Activated CD4-positive, alpha-beta T cell treated with anti-CD3 and anti-CD28 coated beads, Interleukin-2, amount 10 ng/mL, durations not matched to agents 7 days and 5 days (primary cell): Measurements from ENCODE around the gene TRIM33. TPM values are rescaled to one million over a fixed set of nuclear protein-coding genes. Genes with fewer than 3 reads are reported as not detected.
A peak's percentile ranks its signal among the peaks of the same experiment; 100 is the strongest.
"Not testable (repeated sequence)": the region's sequence is repeated elsewhere in the genome, so short reads cannot be mapped to it uniquely, and the experiment has no call there.

Source experiments
- CTCF ChIA-PET: fragments of 350-600 bp; sonication (Branson Sonifier 250); formaldehyde crosslinking; loops from one replicate; lab custom pipeline; 2021; ENCODE audit warnings: antibody characterized with exemption; lab: Charles Lee
- POLR2A ChIA-PET: fragments of 350-600 bp; sonication (Branson Sonifier 250); formaldehyde crosslinking; loops from one replicate; lab custom pipeline; 2021; ENCODE audit warnings: antibody characterized with exemption; lab: Charles Lee
- DNase-seq: peaks from one replicate; pipeline ENCODE4 v3.0.0-alpha.2; 2020
- H3K27ac Mint-ChIP-seq: one replicate; pipeline ENCODE4 v1.8.0; 2021; ENCODE audit warnings: mild to moderate bottlenecking, moderate library complexity, mixed read lengths
- H3K27me3 Mint-ChIP-seq: one replicate; pipeline ENCODE4 v1.8.0; 2021; ENCODE audit warnings: mixed read lengths
- H3K36me3 Mint-ChIP-seq: one replicate; pipeline ENCODE4 v1.8.0; 2021; ENCODE audit warnings: low read depth, mixed read lengths
- H3K4me1 Mint-ChIP-seq: one replicate; pipeline ENCODE4 v1.8.0; 2021; ENCODE audit warnings: mixed read lengths
- H3K4me3 Mint-ChIP-seq: one replicate; pipeline ENCODE4 v1.8.0; 2021; ENCODE audit warnings: mild to moderate bottlenecking, moderate library complexity, mixed read lengths
- H3K9me3 Mint-ChIP-seq: one replicate; pipeline ENCODE4 v1.8.0; 2021; ENCODE audit warnings: mixed read lengths
- total RNA-seq, 2 experiments: library from RNA; stranded (reverse); gene quantifications; one replicate each; pipeline ENCODE4 v1.2.3, GENCODE V29; 2021

TRIM33 gene
- total RNA-seq, 2 experiments from 2014 or later: 42.7 to 48.1 TPM

GRCh38 chr1:114431026-114431425, 80.0 kb downstream of the TRIM33 start:
- ChIA-PET POLR2A (no interaction called here), CTCF (interaction anchor here (1.7 kb wide), 1 partner anchor 84 kb away, joined by 4 read pairs; no protein-coding TSS in a partner anchor)
- peaks cover 17% of the 10 kb centered on the region for H3K36me3 Mint-ChIP-seq
- no peak overlapping the region for H3K27ac Mint-ChIP-seq
- no peaks in the 10 kb centered on the region for H3K9me3 Mint-ChIP-seq
- peaks cover 12% of the 10 kb centered on the region for H3K4me1 Mint-ChIP-seq
- H3K27me3 Mint-ChIP-seq: no peaks in the 10 kb centered on the region
- no peak for DNase-seq
- no peak overlapping the region for H3K4me3 Mint-ChIP-seq

DNA sequence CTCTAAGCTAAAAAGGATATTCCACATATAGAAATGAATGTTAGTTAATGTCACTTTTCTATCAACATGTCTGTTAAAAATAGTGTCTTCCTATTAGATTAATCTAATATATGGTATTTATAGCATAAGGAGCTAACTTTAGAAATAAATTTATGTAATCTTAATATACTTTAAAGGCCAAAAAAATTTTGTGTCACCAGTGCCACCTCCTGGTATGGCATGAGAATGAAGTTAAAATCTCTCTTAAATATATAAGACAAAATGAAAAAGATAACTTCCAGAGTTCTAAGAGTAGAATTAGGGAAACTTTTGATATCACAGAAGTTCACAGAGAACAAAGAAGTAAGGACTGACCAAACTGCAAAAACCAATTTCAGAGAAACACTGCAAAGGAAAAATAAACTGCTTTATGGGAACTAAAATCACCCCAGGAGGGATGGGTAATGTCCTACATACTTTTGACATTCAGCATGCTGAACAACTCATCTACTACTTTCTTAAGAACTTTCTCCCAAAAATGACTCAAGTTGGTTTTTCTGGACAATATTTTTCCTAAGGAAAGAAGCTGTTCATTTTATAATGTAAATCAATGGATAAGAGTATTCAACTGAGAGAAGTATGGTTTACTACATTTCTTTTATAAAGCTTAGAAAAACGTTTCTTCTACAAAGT, 82.8 kb downstream of the TRIM33 start:
- Mint-ChIP-seq H3K27me3 (no peaks in the 10 kb centered on the region), H3K4me3 (no peak overlapping the region), H3K9me3 (no peaks in the 10 kb centered on the region), H3K36me3 (peaks cover 32% of the 10 kb centered on the region), H3K27ac (no peak overlapping the region), H3K4me1 (peaks cover 7% of the 10 kb centered on the region)
- POLR2A ChIA-PET: no interaction called here
- peak; percentile 30 for DNase-seq
- CTCF ChIA-PET: interaction anchor here (1.3 to 1.6 kb wide), 2 partner anchors 18 to 145 kb away, joined by 4 read pairs; no protein-coding TSS in a partner anchor

- H3K36me3 Mint-ChIP-seq: peaks cover 32% of the 10 kb centered on the region
- no peak overlapping the region for H3K27ac Mint-ChIP-seq
- ChIA-PET CTCF (interaction anchor here (1.3 to 1.6 kb wide), 2 partner anchors 19 to 146 kb away, joined by 4 read pairs; no protein-coding TSS in a partner anchor), POLR2A (no interaction called here)
- peaks cover 7% of the 10 kb centered on the region for H3K4me1 Mint-ChIP-seq
- no peaks in the 10 kb centered on the region for H3K9me3 Mint-ChIP-seq
- no peaks in the 10 kb centered on the region for H3K27me3 Mint-ChIP-seq
- H3K4me3 Mint-ChIP-seq: no peak overlapping the region
- DNase-seq: no peak
Measured at GRCh38 chr1:114427612-114428011, 83.4 kb downstream of the TRIM33 start.

GRCh38 chr1:114423455-114423854, 87.5 kb downstream of the TRIM33 start:
- Mint-ChIP-seq H3K27ac (no peak overlapping the region), H3K9me3 (no peaks in the 10 kb centered on the region), H3K27me3 (no peaks in the 10 kb centered on the region), H3K4me3 (no peak overlapping the region), H3K36me3 (peaks cover 56% of the 10 kb centered on the region), H3K4me1 (no peaks in the 10 kb centered on the region)
- ChIA-PET POLR2A (no interaction called here), CTCF (interaction anchor here (0.7 kb wide), 1 partner anchor 20 kb away, joined by 3 read pairs; no protein-coding TSS in a partner anchor)
- DNase-seq: no peak

DNA sequence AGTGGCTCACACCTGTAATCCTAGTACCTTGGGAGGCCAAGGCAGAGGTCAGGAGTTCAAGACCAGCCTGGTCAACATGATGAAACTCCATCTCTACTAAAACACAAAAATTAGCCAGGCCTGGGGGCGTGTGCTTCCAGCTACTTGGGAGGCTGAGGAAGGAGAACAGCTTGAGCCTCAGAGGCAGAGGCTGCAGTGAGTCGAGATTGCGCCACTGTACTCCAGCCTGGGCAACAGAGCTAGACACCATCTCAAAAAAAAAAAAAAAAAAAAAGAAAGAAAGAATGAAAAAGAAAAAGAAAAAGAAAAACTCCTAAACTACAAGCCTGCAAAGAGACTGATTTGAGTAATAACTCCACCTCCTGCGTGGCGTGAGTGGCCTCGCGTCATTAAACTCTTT, 92.1 kb downstream of the TRIM33 start:
- POLR2A ChIA-PET, DNase-seq, CTCF ChIA-PET, H3K4me3 Mint-ChIP-seq, H3K27me3 Mint-ChIP-seq, H3K27ac Mint-ChIP-seq, H3K9me3 Mint-ChIP-seq, H3K4me1 Mint-ChIP-seq: not testable (repeated sequence)
- H3K36me3 Mint-ChIP-seq: peaks cover 53% of the 10 kb centered on the region

DNA sequence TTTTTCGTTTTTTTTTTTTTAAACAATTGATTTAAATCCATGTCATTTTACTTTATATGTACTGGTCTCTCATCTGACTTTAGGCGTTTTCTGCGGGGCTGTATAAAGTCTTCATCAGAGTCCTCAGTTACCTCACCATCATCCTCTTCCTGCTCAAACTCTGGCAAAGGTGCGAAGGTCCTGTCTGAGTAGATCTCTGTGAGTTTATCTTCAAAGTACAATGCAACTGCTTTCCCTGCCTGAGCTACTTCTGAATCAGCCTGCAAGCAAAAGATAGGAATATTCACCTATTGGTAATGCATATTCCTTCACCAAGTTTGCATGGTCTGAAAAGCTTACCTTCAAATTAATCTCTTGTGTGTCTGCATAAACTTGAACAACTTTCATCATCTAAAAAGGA, 113.4 kb downstream of the TRIM33 start:
- Mint-ChIP-seq H3K9me3 (no peaks in the 10 kb centered on the region), H3K27ac (no peak overlapping the region), H3K4me3 (no peak overlapping the region), H3K27me3 (no peaks in the 10 kb centered on the region), H3K36me3 (peaks cover 54% of the 10 kb centered on the region), H3K4me1 (no peaks in the 10 kb centered on the region)
- CTCF ChIA-PET: no interaction called here
- no peak for DNase-seq
- POLR2A ChIA-PET: no interaction called here

DNA sequence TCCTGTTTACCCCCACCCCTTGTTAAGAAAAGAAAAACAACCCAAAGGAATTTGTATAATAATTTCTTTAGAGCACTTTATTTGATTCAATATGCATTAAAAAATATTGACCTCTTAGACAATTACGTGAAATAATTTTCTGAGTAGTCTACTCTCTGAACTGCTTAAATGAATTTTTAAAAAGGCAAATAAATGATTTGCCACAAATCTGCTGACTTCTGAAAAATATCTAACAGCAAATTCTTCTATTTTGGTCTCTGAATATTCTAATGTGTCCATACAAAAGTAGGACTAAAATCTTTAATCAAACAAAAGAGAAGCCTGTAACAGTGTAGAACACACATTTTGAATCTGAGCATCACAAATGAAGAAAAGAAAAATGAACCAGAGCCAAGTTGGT, 115.1 kb downstream of the TRIM33 start:
- no peaks in the 10 kb centered on the region for H3K27me3 Mint-ChIP-seq
- CTCF ChIA-PET: no interaction called here
- H3K4me3 Mint-ChIP-seq: no peak overlapping the region
- H3K9me3 Mint-ChIP-seq: no peaks in the 10 kb centered on the region
- H3K4me1 Mint-ChIP-seq: no peaks in the 10 kb centered on the region
- no peak for DNase-seq
- H3K36me3 Mint-ChIP-seq: peaks cover 59% of the 10 kb centered on the region
- H3K27ac Mint-ChIP-seq: no peak overlapping the region
- POLR2A ChIA-PET: no interaction called here

GRCh38 chr1:114390960-114391359, 120.0 kb downstream of the TRIM33 start:
- CTCF ChIA-PET: interaction anchor here (1.3 kb wide), 1 partner anchor 10 kb away, joined by 3 read pairs; no protein-coding TSS in a partner anchor
- POLR2A ChIA-PET: no interaction called here

DNA sequence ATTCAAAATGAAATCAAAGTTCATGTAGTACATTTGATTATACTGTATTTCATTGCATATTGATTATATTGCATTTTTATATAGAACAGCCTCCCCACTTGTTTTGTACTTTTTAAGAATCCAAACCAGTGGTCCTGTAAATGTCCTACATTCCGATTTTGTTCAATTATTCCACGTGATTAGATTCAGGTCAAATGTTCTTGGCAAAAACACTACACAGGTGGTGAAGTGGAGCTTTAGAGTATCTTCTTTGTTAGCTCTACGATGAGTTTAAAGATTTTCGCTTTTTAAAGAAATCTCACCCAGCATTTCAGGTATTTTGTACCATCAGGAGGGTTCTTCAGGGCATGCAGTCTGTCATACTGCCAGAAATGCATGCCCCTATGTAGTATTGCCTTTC, 120.6 kb downstream of the TRIM33 start:
- H3K27me3 Mint-ChIP-seq: peaks cover 3% of the 10 kb centered on the region
- no peak overlapping the region for H3K27ac Mint-ChIP-seq

More at GRCh38 chr1:114390960-114391359, 120.0 kb downstream of the TRIM33 start:
- peaks cover 11% of the 10 kb centered on the region for H3K9me3 Mint-ChIP-seq
- no peak overlapping the region for H3K27ac Mint-ChIP-seq
- H3K4me1 Mint-ChIP-seq: no peaks in the 10 kb centered on the region
- peaks cover 42% of the 10 kb centered on the region for H3K36me3 Mint-ChIP-seq
- no peak for DNase-seq
- peaks cover 3% of the 10 kb centered on the region for H3K27me3 Mint-ChIP-seq
- no peak overlapping the region for H3K4me3 Mint-ChIP-seq

GRCh38 chr1:114388432-114389003, 122.5 kb downstream of the TRIM33 start:
- POLR2A ChIA-PET: interaction anchor here (0.6 kb wide), 1 partner anchor 18 kb away, joined by 3 read pairs; no protein-coding TSS in a partner anchor
- CTCF ChIA-PET: no interaction called here
- Mint-ChIP-seq H3K4me1 (no peaks in the 10 kb centered on the region), H3K27ac (no peak overlapping the region), H3K27me3 (peaks cover 3% of the 10 kb centered on the region), H3K36me3 (peaks cover 34% of the 10 kb centered on the region), H3K9me3 (peaks cover 22% of the 10 kb centered on the region), H3K4me3 (no peak overlapping the region)
- DNase-seq: no peak

More for the DNA sequence above, 120.6 kb downstream of the TRIM33 start:
- ChIA-PET CTCF (interaction anchor here (0.9 to 1.3 kb wide), 2 partner anchors 11 to 20 kb away, joined by 3 read pairs; no protein-coding TSS in a partner anchor), POLR2A (no interaction called here)
- Mint-ChIP-seq H3K4me1 (no peaks in the 10 kb centered on the region), H3K36me3 (peaks cover 41% of the 10 kb centered on the region), H3K4me3 (no peak overlapping the region), H3K9me3 (peaks cover 14% of the 10 kb centered on the region)
- no peak for DNase-seq

DNA sequence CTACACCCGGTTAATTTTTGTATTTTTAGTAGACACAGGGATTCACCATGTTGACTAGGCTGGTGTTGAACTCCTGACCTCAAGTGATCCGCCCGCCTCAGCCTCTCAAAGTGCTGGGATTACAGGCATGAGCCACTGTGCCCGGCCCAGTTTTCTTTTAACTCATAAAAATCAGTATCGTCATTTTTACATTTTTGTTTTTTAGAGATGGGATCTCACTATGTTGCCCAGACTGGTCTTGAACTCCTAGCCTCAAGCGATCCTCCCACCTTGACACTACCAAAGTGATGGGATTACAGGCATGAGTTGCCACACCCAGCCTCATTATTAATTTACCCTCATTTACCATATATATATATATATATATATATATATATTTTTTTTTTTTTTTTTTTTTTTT, 123.4 kb downstream of the TRIM33 start:
- POLR2A ChIA-PET, H3K4me3 Mint-ChIP-seq, CTCF ChIA-PET, H3K27ac Mint-ChIP-seq, H3K4me1 Mint-ChIP-seq, H3K27me3 Mint-ChIP-seq, DNase-seq: not testable (repeated sequence)
- Mint-ChIP-seq H3K36me3 (peaks cover 34% of the 10 kb centered on the region), H3K9me3 (peaks cover 22% of the 10 kb centered on the region)

GRCh38 chr1:114387010-114387360, 124.0 kb downstream of the TRIM33 start:
- H3K27ac Mint-ChIP-seq: no peak overlapping the region
- H3K9me3 Mint-ChIP-seq: peaks cover 25% of the 10 kb centered on the region
- ChIA-PET POLR2A (interaction anchor here (0.6 kb wide), 1 partner anchor 109 kb away, joined by 3 read pairs; no protein-coding TSS in a partner anchor), CTCF (no interaction called here)
- H3K4me1 Mint-ChIP-seq: no peaks in the 10 kb centered on the region
- H3K36me3 Mint-ChIP-seq: peaks cover 28% of the 10 kb centered on the region
- peaks cover 3% of the 10 kb centered on the region for H3K27me3 Mint-ChIP-seq
- DNase-seq: no peak
- no peak overlapping the region for H3K4me3 Mint-ChIP-seq
